Measurements from ENCODE around the gene CD82. TPM values are rescaled to one million over a fixed set of nuclear protein-coding genes. Genes with fewer than 3 reads are reported as not detected.

The CD82 gene
- total RNA-seq, 1 donor = 38.4 TPM

- DNase-seq (ENCODE audit: low read depth) = no peak
- no peak for TF ChIP-seq CTCF (IDR thresholded peaks at IDR 0.05; ENCODE audit: insufficient read depth, low read depth, low read length)
Measured at GRCh38 chr11:44606472-44606871, 41.0 kb downstream of the CD82 start.

GRCh38 chr11:44607319-44607962 lies 42.0 kb downstream of the CD82 start:
- no peak overlapping the region for H3K4me3 ChIP-seq (ENCODE audit: low read depth, low read length)
- DNase-seq (ENCODE audit: low read depth) = peak; percentile 60

More at GRCh38 chr11:44606472-44606871, 41.0 kb downstream of the CD82 start:
- H3K4me3 ChIP-seq (ENCODE audit: low read depth, low read length) = no peak overlapping the region

GRCh38 chr11:44607987-44608386 lies 42.5 kb downstream of the CD82 start:
- no peak for TF ChIP-seq CTCF (IDR thresholded peaks at IDR 0.05; ENCODE audit: insufficient read depth, low read depth, low read length)
- peak; percentile 86 for DNase-seq (ENCODE audit: low read depth)
- H3K4me3 ChIP-seq (ENCODE audit: low read depth, low read length) = no peak overlapping the region

More at GRCh38 chr11:44607319-44607962, 42.0 kb downstream of the CD82 start:
- no peak for TF ChIP-seq CTCF (IDR thresholded peaks at IDR 0.05; ENCODE audit: insufficient read depth, low read depth, low read length)

GRCh38 chr11:44608651-44608990 lies 43.2 kb downstream of the CD82 start:
- no peak for DNase-seq (ENCODE audit: low read depth)
- no peak overlapping the region for H3K4me3 ChIP-seq (ENCODE audit: low read depth, low read length)
- TF ChIP-seq CTCF (IDR thresholded peaks at IDR 0.05; ENCODE audit: insufficient read depth, low read depth, low read length) = no peak

GRCh38 chr11:44608991-44609782 lies 43.7 kb downstream of the CD82 start:
- no peak for TF ChIP-seq CTCF (IDR thresholded peaks at IDR 0.05; ENCODE audit: insufficient read depth, low read depth, low read length)
- no peak overlapping the region for H3K4me3 ChIP-seq (ENCODE audit: low read depth, low read length)
- DNase-seq (ENCODE audit: low read depth) = no peak

- no peak for DNase-seq (ENCODE audit: low read depth)
Measured at GRCh38 chr11:44609783-44610155, 44.3 kb downstream of the CD82 start.

More at GRCh38 chr11:44609783-44610155, 44.3 kb downstream of the CD82 start:
- H3K4me3 ChIP-seq (ENCODE audit: low read depth, low read length) = no peak overlapping the region
- TF ChIP-seq CTCF (IDR thresholded peaks at IDR 0.05; ENCODE audit: insufficient read depth, low read depth, low read length) = no peak

Measured in fibroblast of villous mesenchyme (primary cell).